ENCODE results near the gene NGF. TPM values are rescaled to one million over a fixed set of nuclear protein-coding genes. Genes with fewer than 3 reads are reported as not detected.
"Not testable (repeated sequence)": the region's sequence is repeated elsewhere in the genome, so short reads cannot be mapped to it uniquely, and the experiment has no call there.

Gene NGF
- polyA plus RNA-seq (ENCODE audit: insufficient read length in 3 of 3) = 1 to 10 TPM; 1.7 to 2.4 (median 2.3) TPM
- long read RNA-seq, donor 1 = 0 reads
- long read RNA-seq, donor 2, partial matches to known transcripts = 0 of 1 reads
- long read RNA-seq, donor 2, other reads (novel, unspliced or antisense) = 0 of 1 reads
- long read RNA-seq, donor 3 = 0 reads
- long read RNA-seq, donor 4, partial matches to known transcripts = 0 of 1 reads
- long read RNA-seq, donor 4, other reads (novel, unspliced or antisense) = 0 of 1 reads
- long read RNA-seq, donor 5 = 0 reads
- long read RNA-seq, donor 6 = 0 reads
- long read RNA-seq, donor 7, partial matches to known transcripts = 0 of 2 reads
- long read RNA-seq, donor 7, other reads (novel, unspliced or antisense) = 0 of 2 reads
- long read RNA-seq, donor 8, partial matches to known transcripts = 0 of 1 reads
- long read RNA-seq, donor 8, other reads (novel, unspliced or antisense) = 0 of 1 reads
- long read RNA-seq, donor 9 = 0 reads
- long read RNA-seq, donor 10 = 0 reads
- long read RNA-seq, donor 11, partial matches to known transcripts = 0 of 2 reads
- long read RNA-seq, donor 11, other reads (novel, unspliced or antisense) = 0 of 2 reads
- long read RNA-seq, donor 12 = 0 reads
- long read RNA-seq, donor 13, partial matches to known transcripts = 0 of 1 reads
- long read RNA-seq, donor 13, other reads (novel, unspliced or antisense) = 0 of 1 reads
- long read RNA-seq, donor 14 = 0 reads
- long read RNA-seq, donor 15, transcript NGF-201 (3 exons, 1,047 nt) = major isoform, 6 of 6 reads
- long read RNA-seq, donor 15, partial matches to known transcripts = 0 of 6 reads
- long read RNA-seq, donor 15, other reads (novel, unspliced or antisense) = 0 of 6 reads
- long read RNA-seq, donor 16 = 0 reads

DNA sequence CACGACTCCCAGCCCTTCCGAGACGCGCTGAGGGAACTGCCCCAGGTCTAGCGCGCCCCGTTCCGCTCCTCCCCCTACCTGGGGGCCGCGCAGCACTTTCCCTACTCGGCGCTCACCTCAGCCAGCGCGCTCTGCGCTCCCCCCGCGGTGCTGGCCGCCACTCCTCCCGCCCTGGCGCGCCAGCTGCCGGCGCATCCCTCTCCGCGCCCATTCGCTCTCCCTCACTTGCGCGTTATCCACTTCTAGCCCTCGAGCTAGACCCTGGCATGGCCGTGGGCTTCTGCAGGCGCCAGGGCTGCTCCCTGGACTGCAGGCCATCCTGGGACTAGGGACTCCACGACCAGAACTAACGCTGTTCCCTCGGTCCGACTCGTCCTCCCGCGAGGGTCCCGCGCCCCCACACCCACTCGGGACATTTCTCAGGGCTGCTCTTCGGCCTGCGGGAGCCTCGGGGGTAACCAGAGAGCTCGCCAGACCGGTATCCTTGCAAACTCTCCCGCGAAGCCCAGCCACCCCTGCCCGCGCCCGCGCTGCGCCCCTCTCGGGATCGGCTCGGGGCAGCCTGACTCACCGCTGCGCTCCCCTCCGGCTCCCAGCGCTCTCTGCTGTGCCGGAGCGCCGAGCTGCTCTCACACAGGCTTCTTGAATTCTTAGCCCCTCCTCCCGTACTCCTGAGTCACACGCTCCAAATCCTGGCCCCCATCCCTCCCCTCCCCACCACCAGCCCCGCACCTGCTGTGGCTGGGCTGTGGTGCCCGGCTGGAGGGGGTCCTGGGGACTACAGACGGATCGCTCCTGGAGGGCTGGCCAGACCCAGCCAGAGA lies at the start of gene NGF:
TSS of gene NGF (minus strand) at position 617 of the 824 bp plus-strand sequence. CDS start 51,454 bp downstream, outside the sequence.
- DNase-seq = peak; percentile 43

DNA sequence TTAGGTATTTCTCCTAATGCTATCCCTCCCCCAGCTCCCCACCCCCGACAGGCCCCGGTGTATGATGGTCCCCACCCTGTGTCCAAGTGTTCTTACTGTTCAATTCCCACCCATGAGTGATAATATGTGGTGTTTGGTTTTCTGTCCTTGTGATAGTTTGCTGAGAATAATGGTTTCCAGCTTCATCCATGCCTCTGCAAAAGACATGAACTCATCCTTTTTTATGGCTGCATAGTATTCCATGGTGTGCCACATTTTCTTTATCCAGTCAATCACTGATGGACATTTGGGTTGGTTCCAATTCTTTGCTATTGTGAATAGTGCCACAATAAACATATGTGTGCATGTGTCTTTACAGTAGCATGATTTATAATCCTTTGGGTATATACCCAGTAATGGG lies 45.4 kb upstream of the NGF start:
- not testable (repeated sequence) for DNase-seq

DNA sequence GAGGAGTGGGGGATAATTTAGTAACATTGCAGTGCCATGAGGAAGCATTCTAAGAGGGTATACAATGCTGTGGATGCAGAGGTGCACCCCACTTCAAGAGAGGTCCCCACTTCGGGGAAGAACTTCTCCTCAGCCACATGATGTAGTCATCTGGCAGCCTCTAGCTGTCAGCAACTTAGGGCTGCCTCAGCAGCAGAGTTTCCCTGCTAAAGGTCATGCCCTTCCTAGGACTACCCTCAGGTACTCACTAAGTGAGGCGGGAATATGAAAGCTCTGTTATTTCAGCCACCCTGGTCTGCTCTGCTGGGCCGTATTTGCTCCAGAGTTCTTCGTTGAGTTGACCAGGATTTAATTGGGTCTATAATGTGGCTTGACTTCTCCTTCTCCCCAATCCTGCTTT lies 41.9 kb upstream of the NGF start:
- no peak for DNase-seq

DNA sequence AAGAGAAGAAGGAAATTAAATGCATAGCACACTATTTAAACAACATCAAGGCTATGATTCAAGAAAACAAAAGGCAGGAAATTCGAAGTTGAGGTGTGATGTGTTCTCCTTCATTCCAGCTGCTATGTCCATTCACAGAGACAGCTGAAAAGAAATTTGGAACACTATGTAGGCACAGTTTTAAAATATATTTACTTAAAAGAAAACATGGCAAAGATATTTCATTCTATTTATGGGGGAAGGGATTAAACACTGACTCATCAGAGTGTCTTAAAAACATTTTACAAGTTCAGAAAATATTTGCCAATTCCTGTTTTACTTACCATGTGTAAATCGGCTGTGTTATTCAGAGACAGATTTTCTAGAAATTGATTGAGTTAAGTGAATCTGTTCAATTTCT lies 39.4 kb upstream of the NGF start:
- no peak for DNase-seq

DNA sequence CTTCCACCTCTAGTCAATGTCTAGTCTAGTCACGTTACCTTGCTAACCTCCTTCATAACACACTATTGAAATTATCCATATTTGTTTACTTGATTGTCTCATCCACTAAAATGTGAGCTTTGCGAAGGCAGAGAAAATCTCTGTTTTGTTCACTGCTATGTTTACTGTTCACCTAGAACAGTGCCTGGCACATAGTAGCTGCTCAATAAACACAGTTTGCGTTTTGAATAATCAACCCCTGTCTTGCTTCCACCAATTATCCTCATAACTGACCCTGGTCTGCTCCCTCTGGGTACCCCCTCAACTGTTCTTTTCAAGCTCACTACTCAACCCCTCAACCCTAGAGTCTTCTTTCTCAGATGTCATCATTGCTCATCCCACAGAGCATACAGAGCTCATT lies 36.5 kb upstream of the NGF start:
- no peak for DNase-seq

DNA sequence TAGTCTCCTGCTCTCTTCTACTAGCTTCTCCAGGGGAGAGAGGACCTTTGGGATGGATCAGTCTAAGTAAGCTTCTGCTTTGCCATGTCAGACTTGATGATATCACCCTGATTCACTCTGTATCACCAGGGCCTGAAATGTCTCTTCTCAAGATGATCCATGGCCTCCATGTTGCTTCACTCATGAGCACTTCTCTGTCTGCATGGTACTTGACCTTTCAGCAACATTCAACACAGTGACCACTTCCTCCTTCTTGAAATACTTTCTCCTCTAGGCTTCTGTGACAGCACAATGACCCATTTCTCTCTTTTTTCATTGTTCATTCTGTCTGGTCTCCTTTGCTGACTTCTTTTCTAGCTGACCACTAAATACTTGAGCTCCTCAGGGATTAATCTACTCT lies 35.3 kb upstream of the NGF start:
- DNase-seq = no peak

DNA sequence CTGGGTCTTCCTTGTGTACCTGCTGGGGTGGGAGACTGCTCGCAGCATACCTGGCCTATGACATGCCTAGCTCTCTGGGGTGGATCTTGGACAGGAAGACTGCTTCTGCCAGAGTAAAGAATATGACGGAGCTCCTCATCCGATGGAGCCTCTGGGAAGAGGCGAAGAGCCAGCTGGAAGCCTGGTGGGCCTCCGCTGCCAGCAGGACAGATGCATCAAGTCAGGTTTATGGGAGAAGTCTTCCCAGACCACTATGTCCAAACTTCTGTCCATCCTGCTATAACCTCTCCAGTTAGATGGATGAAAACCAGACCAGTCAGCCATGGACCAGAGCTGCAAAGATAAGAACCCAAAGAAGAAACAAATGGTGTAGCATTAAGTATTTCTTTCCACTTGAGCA lies 27.7 kb upstream of the NGF start:
- DNase-seq = no peak

DNA sequence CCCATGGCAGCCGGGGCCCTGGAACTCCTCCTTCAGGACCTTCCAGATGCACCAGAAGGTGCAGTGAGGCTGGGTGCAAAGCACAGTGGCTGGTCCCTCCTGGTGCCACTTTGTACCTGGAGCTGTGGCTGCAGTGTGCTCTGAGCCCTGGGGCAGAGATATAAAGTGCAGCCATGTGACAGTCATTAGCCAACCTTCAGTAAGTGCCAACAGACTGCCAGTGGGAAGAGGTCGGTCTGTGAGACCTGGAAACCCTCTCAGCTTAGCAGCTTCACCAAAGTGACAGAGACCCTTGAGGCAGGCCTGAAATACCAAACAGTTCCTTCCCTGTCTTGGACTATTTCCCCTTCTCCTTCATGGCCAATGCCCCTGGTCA lies 26.7 kb upstream of the NGF start:
- no peak for DNase-seq

DNA sequence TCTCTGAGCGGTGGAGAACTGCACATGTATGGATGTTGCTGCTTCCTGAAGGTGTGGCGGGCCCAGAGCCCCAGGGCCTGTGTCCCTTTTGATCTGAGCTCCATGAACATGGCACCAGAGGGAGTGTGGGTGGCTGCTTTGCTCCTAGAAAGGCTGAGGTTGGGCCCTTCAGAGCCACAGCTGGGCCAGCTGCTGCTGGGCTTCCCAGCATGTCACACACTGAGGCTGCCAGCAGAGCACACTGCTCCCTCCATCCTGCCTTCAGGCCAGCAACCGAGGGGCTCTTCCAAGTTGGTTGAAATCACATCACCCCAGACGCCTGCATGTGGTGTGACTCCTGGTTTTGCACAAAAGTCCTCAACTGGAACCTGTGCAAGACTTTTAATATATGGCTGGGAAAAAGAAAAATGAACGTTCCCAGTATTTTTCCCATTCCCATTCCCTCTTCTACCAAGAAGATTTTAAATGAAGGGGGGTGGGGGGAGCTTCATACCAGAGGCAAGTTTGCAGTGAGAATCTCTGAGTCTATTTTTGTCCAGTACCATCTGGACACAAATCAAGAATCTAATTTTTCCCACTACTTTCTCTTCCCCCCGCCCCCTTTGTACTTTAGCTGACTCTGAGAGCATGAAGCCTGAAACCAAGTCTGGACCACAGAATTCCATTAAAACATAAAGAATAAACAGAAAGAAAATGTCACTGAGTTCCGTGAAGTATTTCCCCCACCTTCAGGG lies 26.2 kb upstream of the NGF start:
- peak; percentile 36 for DNase-seq

DNA sequence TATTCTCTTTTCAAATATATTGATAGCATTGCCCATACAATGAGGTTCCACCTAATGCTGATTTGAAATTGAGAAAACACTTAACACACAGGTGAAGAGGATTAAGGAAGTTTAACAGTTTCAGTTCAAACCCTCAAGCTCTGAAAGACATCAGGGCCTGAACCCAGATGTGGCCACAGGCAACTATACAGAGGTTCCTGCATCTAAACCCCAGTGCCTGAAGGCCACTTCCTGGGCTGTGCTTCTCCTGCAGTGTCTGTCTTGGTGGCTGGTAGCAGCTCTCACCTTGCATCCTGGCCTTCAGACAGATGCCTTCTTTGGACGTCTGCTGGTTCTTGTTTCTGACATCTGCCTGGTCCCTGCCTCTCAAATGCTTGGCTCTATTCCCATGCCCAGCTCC lies 25.1 kb upstream of the NGF start:
- no peak for DNase-seq

DNA sequence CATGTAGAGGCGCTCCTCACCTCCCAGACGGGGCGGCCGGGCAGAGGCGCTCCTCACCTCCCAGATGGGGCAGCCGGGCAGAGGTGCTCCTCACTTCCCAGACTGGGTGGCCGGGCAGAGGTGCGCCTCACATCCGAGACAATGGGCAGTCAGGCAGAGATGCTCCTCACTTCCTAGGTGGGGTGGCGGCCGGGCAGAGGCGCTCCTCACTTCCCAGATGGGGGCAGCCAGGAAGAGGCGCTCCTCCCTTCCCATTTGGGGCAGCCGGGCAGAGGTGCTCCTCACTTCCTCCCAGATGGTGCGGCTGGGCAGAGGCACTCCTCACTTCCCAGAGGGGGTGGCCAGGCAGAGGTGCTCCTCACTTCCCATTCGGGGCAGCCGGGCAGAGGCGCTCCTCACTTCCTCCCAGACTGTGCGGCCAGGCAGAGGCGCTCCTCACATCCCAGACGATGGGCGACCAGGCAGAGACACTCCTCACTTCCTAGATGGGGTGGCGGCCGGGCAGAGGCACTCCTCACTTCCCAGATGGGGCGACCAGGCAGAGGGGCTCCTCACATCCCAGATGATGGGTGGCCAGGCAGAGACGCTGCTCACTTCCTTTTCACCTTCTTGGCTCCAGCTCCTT lies 22.6 kb upstream of the NGF start:
- not testable (repeated sequence) for DNase-seq

DNA sequence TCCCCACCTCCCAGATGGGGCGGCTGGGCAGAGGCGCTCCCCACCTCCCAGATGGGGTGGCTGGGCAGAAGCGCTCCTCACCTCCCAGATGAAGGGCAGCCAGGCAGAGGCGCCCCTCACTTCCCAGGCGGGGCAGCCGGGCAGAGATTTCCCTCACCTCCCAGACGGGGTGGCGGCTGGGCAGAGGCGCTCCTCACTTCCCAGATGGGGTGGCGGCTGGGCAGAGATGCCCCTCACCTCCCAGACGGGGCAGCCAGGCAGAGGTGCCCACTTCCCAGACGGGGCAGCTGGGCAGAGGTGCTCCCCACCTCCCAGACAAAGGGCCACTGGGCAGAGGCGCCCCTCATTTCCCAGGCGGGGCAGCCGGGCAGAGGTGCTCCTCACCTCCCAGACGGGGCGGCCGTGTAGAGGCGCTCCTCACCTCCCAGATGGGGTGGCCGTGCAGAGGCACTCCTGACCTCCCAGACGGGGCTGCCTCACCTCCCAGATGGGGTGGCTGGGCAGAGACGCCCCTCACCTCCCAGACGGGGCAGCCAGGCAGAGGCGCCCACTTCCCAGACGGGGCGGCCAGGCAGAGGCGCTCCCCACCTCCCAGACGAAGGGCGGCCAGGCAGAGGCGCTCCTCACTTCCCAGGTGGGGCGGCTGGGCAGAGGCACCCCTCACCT lies 21.9 kb upstream of the NGF start:
- not testable (repeated sequence) for DNase-seq

DNA sequence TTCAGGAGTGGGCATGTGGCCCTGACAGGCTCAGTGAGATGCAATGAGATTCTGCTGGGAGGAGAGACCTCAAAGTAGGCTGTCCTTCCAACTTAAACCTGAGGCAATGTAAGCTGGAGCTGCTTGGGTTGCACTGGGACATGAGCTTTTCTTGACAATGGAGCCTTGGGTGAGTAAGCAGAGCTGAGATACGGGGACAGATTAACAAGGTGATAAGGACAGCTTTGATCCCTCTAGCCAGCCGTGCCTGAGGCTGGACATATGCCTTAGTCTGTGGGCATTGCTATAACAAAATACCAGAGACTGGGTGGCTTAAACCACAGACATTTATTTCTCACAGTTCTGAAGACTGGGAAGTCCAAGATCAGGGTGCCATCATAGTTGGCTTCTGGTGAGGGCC lies 18.3 kb upstream of the NGF start:
- DNase-seq = no peak

DNA sequence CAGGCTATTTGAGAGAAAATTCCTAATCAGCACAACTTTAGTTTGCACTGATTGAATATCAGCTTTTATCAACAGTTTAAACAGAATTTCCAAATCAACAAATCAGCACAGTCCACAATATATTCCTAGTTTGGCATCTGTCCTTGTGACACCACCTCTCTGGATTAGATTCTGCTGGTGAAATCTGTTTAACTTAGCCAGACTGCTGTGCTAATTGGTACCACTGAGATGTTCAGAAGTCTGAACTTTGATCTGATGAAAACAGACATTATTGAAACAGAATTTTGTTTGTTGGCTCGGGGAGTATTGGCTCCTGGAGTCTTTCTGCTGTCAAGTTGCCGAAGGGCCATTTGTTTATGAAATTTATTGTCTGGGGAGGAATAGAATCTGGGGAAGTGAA lies 17.0 kb upstream of the NGF start:
- DNase-seq = no peak

DNA sequence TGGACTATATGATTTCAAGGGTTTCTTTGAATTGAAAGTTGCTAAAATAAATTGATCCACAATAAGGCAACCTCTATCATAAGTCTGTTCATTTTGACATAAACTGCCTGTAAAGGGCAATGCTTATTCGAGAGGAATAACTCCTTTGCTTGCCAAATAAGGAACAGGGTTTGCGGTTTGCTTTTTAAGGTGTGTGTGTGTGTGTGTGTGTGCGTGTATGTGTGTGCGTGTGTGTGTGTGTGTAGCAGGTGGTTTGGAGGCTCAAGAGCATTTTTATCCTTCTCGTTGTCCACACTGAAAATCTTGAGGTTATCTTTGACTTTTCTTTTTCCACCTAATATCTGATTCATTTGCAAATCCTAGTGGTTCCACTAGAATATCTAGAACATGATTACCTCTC lies 13.1 kb upstream of the NGF start:
- no peak for DNase-seq

DNA sequence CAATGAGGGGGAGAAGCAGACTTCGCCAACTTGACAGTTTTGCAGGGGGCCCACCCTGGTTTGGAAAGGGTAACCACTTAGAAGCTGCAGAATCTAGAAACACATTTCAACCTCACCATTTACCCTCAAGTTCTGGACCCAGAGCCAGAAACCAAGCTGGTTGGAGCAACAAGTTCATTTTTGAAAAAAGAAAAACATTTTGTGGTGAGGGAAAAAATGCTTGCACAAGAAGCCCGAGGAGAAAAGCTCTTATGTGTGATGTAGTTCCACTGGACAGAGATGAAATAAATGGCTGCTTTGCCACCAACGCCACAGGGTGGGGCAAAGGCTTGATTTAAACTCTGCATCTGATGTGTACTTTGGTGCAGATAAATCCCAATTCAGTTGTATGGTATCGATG lies 10.6 kb upstream of the NGF start:
- DNase-seq = no peak

DNA sequence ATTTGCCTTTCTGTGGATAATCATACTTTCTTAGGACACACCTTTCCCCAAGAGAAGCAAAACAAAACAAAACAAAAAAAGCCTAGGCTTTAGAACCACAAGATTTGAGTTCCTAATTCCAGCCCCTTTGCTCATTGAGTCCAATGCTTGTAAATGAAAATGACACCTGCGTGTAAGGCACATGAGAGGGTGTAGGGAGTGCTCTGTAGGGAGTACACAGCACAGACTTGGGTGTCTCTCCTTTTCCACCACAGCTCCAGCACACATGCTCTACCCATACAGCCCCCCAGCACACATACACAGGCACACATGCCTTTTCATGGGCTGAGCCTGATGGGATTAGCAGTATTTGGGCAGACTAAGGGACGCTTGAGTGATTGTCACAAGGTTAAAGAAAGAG lies 9.2 kb upstream of the NGF start:
- DNase-seq = no peak

DNA sequence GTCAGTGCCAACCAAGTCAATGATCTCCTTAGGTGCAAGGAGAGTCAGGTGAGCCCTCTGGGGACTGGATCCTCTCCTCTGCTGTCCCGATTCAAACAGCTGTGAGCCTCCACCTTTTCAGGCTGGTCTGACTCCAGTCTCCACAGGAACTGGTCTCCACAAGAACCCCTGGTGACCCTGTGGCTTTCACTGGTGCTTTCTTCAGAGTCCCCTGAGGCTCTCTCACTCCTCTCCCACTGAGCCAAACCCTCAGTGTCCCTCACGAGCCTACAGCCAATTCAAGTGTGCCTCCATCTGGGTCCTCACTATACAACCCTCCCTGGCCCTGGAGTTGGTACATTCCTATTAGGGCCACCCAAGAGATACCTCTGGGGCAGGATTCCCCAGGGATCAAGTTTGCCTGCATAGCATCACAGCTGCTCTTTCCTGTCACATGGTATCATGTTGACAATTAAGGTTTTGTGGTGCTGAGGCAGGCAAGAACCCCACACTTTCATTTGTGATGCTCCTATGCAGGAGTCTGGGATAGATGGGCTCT lies 5.2 kb upstream of the NGF start:
- no peak for DNase-seq

DNA sequence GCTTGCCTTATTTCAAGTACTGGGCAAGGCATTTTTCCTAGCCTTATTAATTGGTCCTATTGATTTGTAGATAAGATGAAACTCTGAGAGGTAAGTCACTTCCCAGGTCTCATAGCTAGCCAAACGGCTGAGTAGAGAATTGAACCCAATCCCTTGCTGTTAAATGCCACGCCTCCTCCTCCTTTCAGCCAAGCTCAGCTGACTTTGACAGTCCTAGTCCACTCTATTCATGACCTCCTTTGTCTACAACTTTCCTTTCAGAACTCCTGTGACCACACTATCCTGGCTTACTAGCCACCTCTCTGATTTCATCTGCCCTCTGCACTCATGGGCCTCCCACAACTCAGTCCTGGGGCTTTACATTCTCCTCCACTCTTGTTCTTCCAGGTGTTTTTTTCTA lies 3.9 kb upstream of the NGF start:
- DNase-seq = no peak

DNA sequence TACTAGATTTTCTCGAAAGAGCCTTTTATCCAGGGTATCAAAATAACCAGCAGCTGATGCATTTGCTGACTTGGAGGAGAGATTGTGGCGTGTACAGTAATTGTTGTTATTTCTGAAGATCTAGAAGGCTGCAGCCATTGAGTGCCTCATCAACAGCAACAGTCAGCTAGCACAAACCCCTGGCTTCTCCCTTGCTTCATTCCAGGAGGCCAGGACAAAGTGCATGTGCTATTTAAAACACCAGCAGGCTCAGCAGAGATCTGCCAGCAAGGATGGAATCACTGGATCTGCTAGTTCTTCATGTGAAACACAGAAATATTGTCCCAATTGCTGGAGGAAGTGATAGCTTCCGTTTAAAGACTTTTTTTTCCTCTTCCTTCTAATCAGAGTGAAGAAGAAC lies 2.8 kb upstream of the NGF start:
- DNase-seq = no peak
